ENCODE data around the gene SOX5.

Gene SOX5

DNA sequence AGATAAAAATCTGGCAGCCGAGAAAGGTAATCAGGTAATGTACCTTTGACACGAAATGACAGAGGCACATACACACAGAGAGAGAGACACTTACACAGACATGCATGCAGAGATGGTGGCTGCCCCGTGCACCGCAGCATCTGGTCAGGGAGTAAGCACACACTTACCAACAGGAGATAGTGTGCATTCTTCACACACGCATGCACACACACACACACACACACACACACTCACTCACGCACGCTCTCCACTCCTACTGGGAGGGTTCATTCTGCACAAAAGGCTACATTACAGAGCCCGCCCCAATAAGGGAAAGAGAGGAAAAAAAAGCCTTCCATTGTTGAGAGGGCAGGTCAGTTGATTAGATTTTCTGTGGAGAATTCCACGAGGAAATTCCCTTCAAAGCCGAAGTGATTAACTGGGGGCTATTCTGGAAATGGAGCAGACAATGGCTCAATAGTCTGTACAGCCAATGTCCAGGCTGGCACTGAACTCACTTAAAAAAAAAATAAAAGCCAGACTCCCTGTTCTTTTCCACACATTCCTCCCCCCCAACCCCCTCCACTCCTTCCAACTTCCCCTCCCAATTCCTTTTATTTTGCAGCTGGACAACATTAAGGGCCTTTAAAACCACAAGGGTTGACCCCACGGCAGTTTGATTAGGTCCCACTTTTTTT is 1.4 kb upstream of the SOX5 start:
- TF ChIP-seq, protein P1, sequence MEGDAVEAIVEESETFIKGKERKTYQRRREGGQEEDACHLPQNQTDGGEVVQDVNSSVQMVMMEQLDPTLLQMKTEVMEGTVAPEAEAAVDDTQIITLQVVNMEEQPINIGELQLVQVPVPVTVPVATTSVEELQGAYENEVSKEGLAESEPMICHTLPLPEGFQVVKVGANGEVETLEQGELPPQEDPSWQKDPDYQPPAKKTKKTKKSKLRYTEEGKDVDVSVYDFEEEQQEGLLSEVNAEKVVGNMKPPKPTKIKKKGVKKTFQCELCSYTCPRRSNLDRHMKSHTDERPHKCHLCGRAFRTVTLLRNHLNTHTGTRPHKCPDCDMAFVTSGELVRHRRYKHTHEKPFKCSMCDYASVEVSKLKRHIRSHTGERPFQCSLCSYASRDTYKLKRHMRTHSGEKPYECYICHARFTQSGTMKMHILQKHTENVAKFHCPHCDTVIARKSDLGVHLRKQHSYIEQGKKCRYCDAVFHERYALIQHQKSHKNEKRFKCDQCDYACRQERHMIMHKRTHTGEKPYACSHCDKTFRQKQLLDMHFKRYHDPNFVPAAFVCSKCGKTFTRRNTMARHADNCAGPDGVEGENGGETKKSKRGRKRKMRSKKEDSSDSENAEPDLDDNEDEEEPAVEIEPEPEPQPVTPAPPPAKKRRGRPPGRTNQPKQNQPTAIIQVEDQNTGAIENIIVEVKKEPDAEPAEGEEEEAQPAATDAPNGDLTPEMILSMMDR (IDR thresholded peaks at IDR 0.05; ENCODE audit: low read length): no peak
- no peak for TF ChIP-seq EZH2phosphoT487 (IDR thresholded peaks at IDR 0.05; ENCODE audit: low read length)
- TF ChIP-seq EZH2 (optimal IDR thresholded peaks at IDR 0.05; ENCODE audit: low read depth, low read length): no peak
- Histone ChIP-seq H3K79me2 (ENCODE audit: low read length) (no peaks in the 10 kb centered on the region), H3K4me2 (ENCODE audit: low read depth, low read length) (peak overlapping the region; percentile 4; the same call in 1 of the 2 replicates), H3K36me3 (replicated peaks; ENCODE audit: insufficient read depth, low read length) (no peaks in the 10 kb centered on the region), H3K27me3 (replicated peaks; ENCODE audit: insufficient read depth, low read length) (no peaks in the 10 kb centered on the region), H3F3A (ENCODE audit: insufficient read depth, low read length) (no peaks in the 10 kb centered on the region), H2AFZ (ENCODE audit: low read length) (no peak overlapping the region), H3K4me3 (ENCODE audit: low read length) (no peak overlapping the region), H3K9me3 (replicated peaks; ENCODE audit: insufficient read depth, low read length) (no peaks in the 10 kb centered on the region), H3K4me1 (ENCODE audit: low read length) (no peaks in the 10 kb centered on the region), H3K9ac (ENCODE audit: low read length) (no peak overlapping the region), H3K9me2 (replicated peaks; ENCODE audit: insufficient read depth, low read length) (no peaks in the 10 kb centered on the region), H4K20me1 (ENCODE audit: insufficient read depth, low read length) (no peaks in the 10 kb centered on the region), H3K27ac (ENCODE audit: low read length) (no peak overlapping the region)
- DNase-seq: no peak

DNA sequence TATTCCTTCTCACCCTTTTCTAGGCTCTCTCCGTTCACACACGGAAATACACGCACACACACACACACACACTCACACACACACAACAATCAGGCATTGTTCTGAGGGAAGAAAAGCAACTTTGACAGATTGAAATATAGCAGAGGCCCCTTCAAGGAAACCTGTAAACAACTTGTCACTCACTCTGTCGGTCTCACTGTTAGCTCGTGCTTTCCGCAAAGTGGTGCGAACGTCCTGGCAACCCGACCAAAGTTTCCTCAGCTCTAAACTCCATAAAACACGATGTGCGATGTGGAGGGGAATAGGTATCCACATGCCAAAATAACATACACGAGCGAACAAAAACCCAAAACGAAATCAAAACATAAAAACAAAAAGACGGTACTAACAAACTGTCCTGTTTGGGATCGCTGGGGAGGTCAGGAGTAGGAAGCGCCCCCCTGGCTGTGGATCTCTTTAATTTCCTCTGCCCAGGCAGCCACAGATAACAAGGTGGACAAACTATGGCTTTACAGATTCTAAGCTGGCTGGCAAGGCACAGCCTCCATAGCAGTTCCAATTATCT is 822 bp upstream of the SOX5 start:
- no peaks in the 10 kb centered on the region for H3K79me2 ChIP-seq (ENCODE audit: low read length)

DNA sequence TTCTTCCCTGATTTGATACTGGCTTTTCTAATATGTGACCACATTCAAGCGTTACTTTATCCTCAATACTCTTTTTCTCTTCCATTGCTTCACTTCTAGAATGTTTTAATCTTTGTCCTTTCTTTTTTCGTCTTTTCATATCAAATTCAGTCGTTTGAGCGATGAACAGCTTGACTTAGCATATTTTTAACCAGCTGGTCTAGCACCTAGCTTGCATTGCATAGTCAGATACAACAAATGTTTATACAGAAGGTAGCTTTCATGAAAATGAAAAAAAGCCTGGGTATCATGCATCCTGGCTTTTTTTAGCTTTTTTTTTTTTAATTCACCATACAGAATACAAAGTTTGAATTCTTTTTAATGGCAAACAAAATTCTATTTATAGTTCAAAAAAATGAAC is 1.2 kb downstream of the SOX5 start:
- no peaks in the 10 kb centered on the region for H3K79me2 ChIP-seq (ENCODE audit: low read length)
- H3K27ac ChIP-seq (ENCODE audit: low read length): no peak overlapping the region
- H2AFZ ChIP-seq (ENCODE audit: low read length): no peak overlapping the region
- no peaks in the 10 kb centered on the region for H3K36me3 ChIP-seq (replicated peaks; ENCODE audit: insufficient read depth, low read length)
- no peaks in the 10 kb centered on the region for H3F3A ChIP-seq (ENCODE audit: insufficient read depth, low read length)
- no peaks in the 10 kb centered on the region for H3K4me1 ChIP-seq (ENCODE audit: low read length)
- H3K4me2 ChIP-seq (ENCODE audit: low read depth, low read length): no peak overlapping the region
- H3K9ac ChIP-seq (ENCODE audit: low read length): no peak overlapping the region
- no peaks in the 10 kb centered on the region for H4K20me1 ChIP-seq (ENCODE audit: insufficient read depth, low read length)
- no peak overlapping the region for H3K4me3 ChIP-seq (ENCODE audit: low read length)
- H3K9me3 ChIP-seq (replicated peaks; ENCODE audit: insufficient read depth, low read length): no peaks in the 10 kb centered on the region
- no peak for DNase-seq
- no peaks in the 10 kb centered on the region for H3K27me3 ChIP-seq (replicated peaks; ENCODE audit: insufficient read depth, low read length)
- TF ChIP-seq EZH2phosphoT487 (IDR thresholded peaks at IDR 0.05; ENCODE audit: low read length) (no peak), EZH2 (optimal IDR thresholded peaks at IDR 0.05; ENCODE audit: low read depth, low read length) (no peak)
- TF ChIP-seq, protein P1 (IDR thresholded peaks at IDR 0.05; ENCODE audit: low read length): no peak
- no peaks in the 10 kb centered on the region for H3K9me2 ChIP-seq (replicated peaks; ENCODE audit: insufficient read depth, low read length)

More for the DNA sequence above, 822 bp upstream of the SOX5 start:
- H4K20me1 ChIP-seq (ENCODE audit: insufficient read depth, low read length): no peaks in the 10 kb centered on the region
- H3K9ac ChIP-seq (ENCODE audit: low read length): no peak overlapping the region
- peak overlapping the region; percentile 12; the same call in 1 of the 2 replicates for H3K4me3 ChIP-seq (ENCODE audit: low read length)
- TF ChIP-seq, protein P1 (IDR thresholded peaks at IDR 0.05; ENCODE audit: low read length): no peak
- TF ChIP-seq EZH2phosphoT487 (IDR thresholded peaks at IDR 0.05; ENCODE audit: low read length): no peak
- no peak for TF ChIP-seq EZH2 (optimal IDR thresholded peaks at IDR 0.05; ENCODE audit: low read depth, low read length)
- 0 out of 2 replicates have a peak overlapping the region, but pooled peaks have one; percentile 20 for H2AFZ ChIP-seq (ENCODE audit: low read length)
- H3K4me1 ChIP-seq (ENCODE audit: low read length): no peaks in the 10 kb centered on the region
- H3K36me3 ChIP-seq (replicated peaks; ENCODE audit: insufficient read depth, low read length): no peaks in the 10 kb centered on the region
- no peaks in the 10 kb centered on the region for H3F3A ChIP-seq (ENCODE audit: insufficient read depth, low read length)
- peak overlapping the region; percentile 4; the same call in 1 of the 2 replicates for H3K4me2 ChIP-seq (ENCODE audit: low read depth, low read length)
- H3K9me2 ChIP-seq (replicated peaks; ENCODE audit: insufficient read depth, low read length): no peaks in the 10 kb centered on the region
- DNase-seq: no peak
- H3K9me3 ChIP-seq (replicated peaks; ENCODE audit: insufficient read depth, low read length): no peaks in the 10 kb centered on the region
- no peaks in the 10 kb centered on the region for H3K27me3 ChIP-seq (replicated peaks; ENCODE audit: insufficient read depth, low read length)
- no peak overlapping the region for H3K27ac ChIP-seq (ENCODE audit: low read length)

Data from MM.1S (cell line).